HCEC 1CT (cell line): ENCODE data around the gene MRPL24.
A peak's percentile ranks its signal among the peaks of the same experiment; 100 is the strongest.
"Not testable (repeated sequence)": the region's sequence is repeated elsewhere in the genome, so short reads cannot be mapped to it uniquely, and the experiment has no call there.

Experiments used
- DNase-seq: peaks from one replicate; pipeline ENCODE4 v3.0.0-alpha.2; 2017

Gene MRPL24

DNA sequence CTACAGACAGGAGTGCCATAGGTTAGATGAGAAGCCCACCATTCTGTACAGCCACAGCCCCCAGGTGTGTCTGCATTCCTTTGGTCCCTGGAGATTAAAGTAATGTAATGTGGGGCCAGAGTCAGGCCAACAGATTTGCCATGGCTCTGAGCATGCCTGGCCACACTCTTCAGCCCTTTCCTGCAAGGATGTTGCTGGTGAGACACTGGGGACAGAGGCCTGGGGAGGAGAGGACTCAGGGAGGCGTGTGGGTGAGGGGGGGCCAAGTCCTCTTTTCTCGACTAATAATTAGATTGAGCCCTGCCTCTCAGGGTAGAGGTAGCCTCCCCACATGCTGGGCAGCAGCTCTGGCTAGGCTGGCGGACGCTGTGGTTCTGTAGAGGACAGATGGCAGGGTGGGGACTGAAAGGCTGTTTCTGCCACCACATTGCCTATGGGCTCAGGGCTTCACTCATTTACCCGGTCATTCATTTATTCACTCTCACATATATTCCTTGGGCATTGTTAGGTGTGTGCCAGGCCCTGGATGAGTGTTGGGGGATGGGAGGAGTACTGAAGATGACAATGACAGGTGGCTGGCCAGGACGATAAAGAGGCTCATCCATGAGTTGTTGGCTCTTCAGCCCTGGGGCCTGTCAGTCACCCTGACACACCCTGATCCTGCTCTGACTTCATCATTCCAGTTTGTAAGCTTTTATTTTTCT is 19.4 kb upstream of the MRPL24 start:
- no peak for DNase-seq

DNA sequence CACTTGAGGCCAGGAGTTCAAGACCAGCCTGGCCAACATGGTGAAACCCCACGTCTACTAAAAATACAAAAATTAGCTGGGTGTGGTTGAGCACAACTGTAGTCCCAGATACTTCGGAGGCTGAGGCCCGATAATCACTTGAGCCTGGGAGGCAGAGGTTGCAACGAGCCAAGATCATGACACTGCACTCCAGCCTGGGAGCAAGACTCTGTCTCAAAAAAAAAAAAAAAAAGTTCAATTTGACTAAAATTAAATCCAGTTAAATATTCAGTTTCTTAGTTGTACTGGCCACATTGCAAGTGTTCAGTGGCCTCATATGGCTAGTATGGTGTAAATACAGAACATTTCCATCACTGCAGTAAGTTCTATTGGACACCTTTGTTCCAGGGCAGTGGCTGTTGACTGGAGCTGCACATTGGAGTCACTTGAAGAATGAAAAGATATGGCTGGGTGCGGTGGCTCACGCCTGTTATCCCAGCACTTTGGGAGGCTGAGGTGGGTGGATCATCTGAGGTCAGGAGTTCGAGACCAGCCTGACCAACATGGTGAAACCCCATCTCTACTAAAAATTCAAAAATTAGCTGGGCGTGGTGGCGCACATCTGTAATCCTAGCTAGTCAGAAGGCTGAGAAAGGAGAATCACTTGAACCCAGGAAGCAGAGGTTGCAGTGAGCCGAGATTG is 16.8 kb upstream of the MRPL24 start:
- DNase-seq, result not testable (repeated sequence)

DNA sequence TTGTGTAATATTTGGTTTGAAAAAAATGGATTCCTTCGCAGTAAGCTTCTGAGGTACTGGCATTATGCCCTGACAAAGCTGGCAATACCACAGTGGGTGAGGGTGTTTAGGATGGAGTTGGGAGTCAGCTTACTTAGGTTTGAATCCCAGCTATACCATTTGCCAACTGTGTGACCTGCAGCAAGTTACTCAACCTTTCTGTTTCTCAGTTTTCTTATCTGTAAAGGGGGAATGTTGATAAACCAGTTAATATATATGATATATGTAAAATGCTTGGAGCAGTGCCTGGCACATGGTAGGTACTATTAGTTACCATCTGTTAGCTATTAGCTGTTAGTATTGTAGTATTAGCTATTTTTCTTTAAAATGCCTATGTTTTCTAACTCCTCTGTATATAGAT is 15.5 kb upstream of the MRPL24 start:
- DNase-seq, result no peak

DNA sequence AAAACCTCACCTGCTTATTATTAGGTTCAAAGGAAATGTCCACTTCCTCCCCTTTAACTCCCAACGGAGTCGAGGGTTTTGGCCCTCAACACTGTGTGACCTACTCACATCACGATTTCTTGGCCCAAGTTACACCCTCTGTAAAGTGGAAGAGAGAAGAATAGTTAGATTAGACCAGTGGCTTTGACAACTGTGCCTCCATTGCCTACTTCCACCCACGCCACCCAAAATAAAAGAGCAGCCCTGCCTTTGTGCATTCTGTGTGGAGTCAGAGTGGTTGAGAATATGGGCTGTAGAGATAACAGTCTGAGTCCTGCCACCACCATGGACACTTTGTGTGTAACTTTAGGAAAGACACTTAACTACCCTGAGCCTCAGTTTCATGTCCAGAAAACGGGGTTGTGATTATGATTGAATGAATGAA is 14.7 kb upstream of the MRPL24 start:
- DNase-seq, result no peak

DNA sequence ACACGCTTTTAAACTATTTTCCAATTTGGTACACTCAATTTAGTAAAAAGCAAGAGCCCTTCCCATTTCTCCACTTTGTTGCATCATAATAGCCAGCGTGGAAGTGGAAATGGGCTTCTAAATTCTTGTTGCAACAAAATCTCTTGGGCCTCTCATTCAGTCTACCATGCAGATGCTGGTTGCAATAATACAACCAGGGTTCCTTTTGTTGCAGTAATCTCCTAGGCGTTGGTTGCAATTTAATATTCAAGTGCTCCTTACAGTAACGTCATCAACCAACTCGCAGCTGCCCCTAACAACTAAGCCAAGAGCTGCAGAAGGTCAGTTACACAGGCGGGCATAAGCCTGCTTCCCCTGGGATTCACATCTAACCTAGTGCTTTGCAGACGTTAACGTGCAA is 13.3 kb upstream of the MRPL24 start:
- no peak for DNase-seq

DNA sequence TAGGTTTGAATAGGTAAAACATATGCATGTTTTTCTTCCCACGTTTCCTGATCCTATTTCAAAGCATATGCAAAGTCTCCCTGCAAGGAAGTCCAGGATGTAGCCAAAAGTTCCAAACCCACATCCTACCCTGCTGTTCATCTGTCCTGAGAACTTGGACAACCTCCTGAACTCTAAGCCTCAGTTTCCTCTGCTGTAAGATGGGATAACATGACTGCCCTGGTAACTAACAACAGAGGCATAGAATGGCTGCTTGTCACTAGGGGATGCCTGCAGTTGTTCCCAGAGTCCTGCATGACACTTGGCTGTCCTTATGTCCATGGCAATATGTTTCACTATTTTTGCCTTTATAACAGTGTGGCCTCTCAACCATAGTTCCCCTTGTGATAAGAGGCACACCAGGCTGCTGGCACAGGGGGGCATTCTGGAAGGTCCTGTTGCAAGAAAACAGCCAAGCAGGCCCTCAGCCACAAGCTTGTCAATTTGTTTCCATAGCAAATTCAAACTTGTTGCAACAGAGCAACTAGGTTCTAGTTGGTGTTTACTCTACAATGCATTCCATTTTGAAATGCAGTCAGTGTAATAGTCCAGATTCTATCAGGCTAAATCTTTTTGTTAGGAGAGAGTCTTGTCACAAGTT is 12.1 kb upstream of the MRPL24 start:
- DNase-seq, result no peak

DNA sequence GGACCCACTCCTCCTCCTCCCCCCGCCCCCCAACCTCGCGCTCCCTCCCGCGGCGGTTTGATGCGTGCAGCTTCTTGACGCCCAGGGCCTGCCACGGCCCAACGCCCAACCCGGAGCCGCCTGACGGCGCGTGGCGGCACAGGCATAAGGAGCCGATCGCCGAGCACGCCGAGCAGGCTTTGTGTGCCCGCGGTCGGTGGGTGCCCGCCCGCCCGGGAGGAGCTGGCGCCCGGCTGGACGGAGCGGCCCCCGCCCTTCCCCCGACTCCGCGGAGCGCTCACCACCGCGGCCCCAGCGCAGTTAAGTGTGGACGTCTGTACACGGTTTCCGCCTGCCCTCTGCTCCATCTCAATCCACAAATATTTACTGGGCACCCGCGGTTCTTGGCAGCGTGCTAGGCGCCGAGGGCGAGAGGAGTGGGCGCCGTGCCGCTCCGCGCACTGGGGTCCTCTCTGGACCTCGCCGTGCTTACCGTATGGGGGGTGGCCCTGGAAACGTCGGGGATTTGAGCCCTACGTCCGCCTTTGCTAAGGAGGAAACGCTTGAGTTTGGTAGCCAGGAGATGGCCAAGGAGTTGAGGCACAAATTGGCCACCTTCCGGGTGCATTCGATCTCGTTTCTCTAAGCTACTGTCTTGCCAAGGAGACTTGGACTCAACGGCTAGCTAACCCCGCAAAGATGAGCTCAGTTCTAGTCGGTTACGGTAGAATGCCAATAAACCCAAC is 11.0 kb upstream of the MRPL24 start:
- DNase-seq, result peak; percentile 91

DNA sequence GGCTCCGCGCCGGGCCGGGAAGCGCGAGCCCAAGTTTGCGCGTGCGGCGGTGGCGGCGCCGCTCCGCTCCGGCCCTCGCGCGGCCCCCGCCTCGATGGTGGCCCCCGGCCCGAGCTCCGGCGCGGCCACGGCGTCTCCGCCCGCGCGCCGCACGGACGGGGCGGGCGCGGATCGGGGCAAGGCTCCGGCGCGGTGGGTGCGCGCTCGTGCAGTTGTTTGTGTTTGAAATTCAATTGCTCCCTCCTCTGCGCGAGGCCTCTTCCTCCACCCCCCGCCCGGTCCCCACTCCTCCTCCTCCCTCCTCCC is 10.5 kb upstream of the MRPL24 start, which contains the start of gene HDGF:
HDGF (minus strand) TSS at position 225 of the 306 bp plus-strand sequence. CDS start 246 bp downstream, outside the sequence.
- no peak for DNase-seq

DNA sequence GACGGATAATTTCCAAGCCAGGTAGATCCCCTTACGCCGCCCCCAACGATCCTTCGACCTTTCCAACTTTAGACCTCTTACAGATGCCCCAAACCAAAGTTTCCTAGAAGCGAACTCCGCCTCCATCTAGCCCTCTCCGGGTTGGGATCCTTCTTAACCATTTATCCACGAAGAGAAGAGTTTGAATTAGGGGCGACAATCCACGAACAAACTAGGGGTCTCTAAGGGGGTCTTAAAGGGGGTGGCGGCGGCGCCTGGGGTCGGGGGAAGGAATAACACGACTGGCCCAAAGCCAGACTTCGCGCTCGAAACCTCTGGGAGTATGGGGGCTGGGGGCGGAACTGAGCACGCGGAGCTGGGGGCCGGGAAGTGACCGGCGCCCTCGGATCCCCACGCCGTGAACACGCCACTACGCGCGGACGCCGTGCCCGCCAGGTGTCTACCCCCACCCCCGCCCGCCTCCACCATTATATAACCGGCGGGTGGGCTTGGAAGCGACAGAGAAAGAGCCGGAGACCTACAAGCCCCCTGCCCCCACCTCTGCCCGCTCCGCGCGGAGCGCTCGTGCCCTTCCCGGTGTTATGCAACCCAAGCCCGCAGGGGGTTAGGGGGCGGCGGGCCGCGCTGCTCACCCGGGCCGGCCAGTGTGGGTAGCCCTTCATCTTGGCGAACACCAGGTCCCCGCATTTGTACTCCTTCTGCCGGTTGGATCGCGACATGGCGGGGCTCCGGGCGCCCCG is 10.0 kb upstream of the MRPL24 start:
- DNase-seq, result peak; percentile 26

DNA sequence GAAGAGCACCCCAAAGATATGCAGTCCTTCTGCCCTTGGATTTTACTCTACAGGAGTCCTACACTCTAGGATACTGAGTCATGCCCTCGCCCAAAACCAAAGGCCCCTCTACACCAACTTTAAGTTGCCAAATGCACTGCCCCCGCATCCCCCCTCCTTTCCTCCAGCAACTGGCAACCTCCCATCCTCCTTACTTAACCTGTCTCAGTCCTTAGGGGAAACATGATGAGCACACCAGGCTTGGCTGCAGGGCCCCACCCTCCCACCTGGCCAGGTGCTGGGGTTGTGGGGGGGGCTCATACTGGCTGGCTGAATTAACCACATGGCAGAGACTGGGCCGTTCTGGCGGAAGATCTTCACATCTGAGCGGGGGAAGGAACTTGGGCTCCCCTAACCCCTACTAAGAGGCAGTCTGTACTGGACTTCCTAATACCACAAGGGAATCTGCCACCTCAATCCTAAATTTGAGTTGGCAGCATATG is 9.3 kb upstream of the MRPL24 start:
- peak; percentile 41 for DNase-seq

DNA sequence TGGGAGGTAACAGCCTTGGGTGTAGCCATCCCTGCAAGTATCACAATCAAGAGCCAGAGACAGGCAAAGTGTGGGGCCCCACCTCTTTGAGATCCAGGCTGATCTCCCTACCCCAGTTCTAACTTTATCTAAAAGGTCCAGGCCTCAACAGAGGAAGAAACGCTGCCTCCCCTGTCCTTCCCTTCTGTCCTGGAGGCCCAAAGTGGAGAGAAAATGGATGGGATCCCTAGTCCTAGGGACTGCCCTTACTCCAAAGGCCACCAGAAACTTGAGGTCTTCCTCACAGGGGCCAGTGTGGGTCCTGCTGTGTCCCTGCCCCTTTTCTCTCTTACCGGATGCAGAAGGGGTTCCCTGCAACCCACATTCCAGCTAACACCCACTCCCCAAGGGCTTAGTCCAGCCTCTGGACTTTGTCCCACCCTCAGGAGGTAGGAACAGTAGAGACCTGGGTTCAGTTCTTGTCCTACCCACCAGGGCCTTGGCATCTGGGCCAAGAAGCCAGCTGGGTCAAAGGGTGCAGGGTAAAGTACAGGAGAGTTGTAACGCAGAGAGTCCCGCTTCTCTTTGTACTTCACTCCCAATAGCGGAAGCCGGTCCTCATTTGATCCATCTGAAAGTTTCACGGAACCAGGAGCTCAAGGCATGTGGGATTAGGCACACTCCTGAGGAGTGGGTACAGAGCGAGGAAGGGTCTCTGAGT is 8.7 kb upstream of the MRPL24 start:
- DNase-seq, result no peak

DNA sequence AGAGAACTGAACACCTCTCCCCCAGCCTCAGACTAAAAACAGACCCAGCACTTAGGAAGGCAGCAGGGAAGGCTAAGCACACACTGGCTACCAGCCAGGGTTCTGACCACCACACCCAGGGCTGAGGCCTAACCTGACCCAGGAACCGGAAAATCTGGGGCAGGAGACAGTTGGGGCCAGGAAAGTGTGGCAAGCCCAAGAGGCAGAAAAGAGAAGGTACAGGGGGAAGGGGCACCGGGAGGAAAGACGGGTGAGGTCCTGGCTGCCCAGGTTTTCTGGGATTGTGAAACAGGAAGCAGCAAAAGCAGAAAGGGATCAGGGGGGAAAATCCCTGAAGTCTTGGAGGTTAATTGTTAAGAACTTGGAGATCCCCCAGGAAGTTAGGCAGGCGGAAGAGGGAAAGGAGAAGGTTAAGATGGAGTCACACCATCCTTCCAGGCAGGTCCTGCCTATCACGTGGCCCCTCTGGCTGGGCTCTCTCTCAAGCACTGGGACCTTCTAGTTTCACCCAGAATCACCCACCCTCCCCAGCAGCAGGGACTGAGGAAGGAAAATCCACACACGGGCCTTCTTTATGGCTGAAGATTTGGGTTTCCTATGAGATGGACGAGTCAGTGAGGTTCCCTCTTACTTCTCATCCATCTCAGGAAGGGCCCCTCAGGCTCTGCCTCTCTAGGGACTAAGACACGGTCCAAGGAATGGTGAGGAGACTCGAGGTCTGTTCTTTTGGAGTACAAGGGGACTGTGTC is 8.0 kb upstream of the MRPL24 start:
- DNase-seq, result peak; percentile 66

DNA sequence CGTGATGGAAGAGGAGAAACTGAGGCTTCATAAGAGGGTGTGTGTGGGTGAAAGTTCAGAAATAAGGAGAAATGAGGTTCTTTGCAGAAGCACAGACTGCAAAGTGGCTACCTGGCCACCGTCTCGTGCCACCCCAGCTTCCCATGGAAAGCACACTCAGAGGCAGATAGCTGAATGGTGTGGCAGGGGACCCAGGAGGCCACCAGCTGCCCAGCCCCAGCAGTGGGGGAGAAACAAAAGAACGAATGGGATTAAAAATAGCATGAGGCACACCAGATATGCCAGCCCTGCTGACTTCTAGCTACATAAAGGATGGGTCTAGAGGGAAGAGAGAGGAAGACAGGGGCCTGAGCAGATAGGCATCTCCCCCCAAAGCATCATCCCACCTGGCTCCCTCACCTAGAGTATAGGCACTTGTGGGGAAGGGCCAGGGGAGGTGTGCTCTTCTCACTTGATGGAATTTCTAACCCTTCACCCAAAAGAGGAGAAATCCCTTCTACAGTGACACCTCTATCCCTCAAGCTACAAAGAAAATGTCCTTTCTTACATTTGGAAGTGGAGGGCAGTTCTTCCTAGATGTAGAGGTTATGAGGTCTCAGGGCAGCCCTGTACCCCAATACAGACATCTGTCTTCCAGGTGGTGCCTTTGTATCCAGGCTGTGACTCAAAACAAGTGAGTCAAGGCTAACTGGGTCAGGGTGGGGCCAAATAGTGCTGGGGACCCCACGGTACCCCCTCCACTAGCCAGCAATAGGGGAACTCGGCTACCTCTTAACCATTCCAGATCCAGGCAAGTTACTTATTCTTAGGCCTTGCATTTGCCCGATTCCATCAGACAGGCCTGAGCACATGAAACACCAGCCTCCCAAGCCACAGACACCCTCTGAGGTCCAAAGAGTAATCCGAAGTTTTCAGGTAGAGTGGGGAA is 7.1 kb upstream of the MRPL24 start:
- peak; percentile 80 for DNase-seq

DNA sequence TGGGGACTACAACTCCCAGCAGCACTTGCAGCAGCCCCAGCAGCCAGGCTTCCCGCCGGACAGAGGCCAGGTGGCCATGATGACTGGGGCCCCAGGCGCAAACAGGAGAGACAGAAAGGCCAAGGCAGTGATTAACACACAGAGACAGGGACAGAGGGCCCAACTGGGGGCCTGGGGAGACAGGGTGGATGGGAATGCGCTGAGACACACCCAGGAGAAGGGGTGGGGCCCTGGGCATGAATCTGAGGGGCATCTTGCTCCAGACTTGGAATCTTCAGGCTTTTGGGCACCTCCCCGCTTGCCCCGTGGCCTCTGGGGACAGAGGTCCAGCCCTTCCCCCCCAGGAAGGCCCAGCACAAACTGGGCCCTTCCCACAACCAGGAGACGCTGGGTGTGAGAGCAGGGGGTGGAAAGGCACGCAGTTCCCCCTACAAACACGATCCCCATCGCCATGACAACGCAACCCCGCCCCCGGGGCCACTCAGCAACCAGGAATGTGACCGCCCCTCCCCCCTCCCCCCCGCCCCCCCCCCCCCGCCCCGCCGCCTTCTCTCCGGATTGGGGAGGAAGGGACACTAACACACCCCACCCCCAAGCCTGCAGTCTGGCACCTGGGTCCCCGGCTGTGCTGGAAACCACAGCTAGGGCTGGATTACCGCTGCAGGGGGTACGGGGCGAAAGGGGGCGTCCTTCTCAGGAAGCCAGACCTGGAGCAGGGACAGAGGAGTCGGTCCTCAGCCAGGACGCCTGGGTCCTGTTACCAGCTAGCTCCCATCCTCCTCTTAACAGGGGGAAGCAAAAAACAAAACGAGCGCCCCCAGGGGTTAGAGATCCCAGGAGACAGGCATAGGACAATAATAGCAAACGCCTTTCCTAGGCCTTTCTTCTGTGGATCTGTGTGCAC is 6.1 kb upstream of the MRPL24 start:
- DNase-seq, result peak; percentile 90

DNA sequence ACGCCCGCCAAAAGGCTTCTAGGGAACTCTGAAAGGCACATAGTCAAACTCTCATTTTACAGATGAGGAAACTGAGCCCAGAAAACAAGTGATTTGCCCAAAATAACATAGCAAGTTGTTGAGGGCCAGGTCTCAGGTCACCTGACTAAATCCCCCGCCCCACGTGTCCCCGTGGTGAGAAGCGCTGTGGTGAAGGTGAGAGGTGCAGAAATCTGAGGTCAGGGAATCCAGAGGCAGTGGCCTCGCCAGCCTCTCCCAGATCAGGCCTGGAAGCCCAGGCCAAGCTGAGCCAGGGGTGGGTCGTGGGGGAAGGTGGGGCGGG is 5.5 kb upstream of the MRPL24 start:
- no peak for DNase-seq

DNA sequence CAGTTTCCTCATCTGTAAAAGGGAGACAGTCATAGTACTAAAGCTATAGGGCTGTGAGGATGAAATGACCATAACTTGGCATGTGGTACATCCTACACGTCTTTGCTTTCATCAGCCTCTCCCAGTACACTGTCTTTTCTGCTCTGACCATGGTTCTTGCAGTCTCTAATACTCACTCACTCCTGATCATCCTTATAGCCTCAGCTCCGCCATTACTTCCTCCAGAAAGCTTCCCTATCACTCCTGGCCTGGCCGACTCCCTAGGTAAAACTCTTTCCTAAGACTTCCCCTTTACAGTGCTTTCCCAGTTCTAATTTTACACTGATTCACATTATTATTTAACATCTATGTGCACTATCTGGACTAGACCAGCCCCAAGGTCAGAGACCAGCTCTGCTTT is 5.0 kb upstream of the MRPL24 start:
- DNase-seq, result no peak

DNA sequence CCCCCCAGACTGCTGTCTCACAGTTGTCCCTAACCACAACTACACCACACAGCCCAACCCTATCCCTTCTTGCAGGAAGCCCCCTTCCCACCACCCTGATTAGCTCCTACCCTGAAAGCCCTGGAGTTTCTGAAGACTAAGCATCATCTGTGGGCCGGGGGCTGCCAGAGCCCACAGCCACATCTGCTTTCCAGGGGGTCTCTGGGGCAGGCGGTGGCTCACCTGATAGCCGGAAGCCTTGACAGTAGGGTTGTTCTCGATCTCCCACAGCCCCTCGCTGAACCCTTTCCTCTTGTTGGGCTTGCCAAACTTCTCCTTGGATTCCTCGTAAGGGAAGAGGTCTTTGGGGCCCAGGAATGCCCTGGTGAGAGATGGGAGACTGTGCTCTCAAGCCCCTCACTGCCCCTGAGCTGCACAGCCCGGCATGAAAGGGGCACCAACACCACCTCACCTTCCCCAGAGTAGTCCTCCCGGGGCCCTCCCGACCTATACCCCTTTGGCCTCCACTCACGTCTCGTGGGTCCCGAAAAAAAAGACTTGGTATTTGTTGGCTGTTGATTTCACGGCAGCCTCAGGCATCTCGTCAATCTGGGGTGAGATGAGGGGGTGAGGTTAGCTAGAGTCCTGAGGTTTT is 4.0 kb upstream of the MRPL24 start:
- DNase-seq, result no peak

DNA sequence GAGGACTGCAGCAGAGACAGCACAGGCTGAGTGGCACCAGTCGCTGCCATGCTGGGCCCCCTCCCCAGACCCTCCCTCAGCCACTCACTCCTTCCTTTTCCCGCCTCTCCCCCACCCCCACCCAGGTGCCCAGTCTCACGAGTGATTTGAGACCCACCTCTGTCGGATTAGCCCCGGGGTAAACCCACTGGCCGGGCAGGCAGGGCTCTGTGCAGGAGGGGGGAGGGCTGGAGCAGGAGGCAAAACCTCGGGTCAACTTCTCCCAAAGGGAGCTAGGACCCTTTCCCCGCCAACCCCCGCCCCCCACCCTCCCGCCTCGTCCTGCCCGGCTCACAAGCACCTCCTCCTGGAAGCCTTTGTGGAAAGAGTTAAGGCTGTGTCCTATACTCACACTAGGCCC is 3.5 kb upstream of the MRPL24 start:
- DNase-seq, result no peak
